Activated naive CD4-positive, alpha-beta T cell treated with anti-CD3 and anti-CD28 coated beads for 36 hours (primary cell): ENCODE measurements around the gene CLEC10A. TPM values are rescaled to one million over a fixed set of nuclear protein-coding genes. Genes with fewer than 3 reads are reported as not detected.

Experiments
- CTCF ChIA-PET: fragments of 350-600 bp; sonication (Branson Sonifier 250); formaldehyde crosslinking; loops from one replicate; lab custom pipeline; 2021; ENCODE audit warnings: antibody characterized with exemption; lab: Charles Lee
- DNase-seq: peaks from one replicate; pipeline ENCODE4 v3.0.0-alpha.2; 2020
- H3K27ac Mint-ChIP-seq: one replicate; pipeline ENCODE4 v1.8.0; 2021; ENCODE audit warnings: mild to moderate bottlenecking, mixed read lengths
- H3K27me3 Mint-ChIP-seq: one replicate; pipeline ENCODE4 v1.8.0; 2021; ENCODE audit warnings: low read depth, mixed read lengths
- H3K36me3 Mint-ChIP-seq: one replicate; pipeline ENCODE4 v1.8.0; 2021; ENCODE audit warnings: low read depth, mixed read lengths
- H3K4me1 Mint-ChIP-seq: one replicate; pipeline ENCODE4 v1.8.0; 2021; ENCODE audit warnings: low read depth, mixed read lengths
- H3K4me3 Mint-ChIP-seq: one replicate; pipeline ENCODE4 v1.8.0; 2021; ENCODE audit warnings: mild to moderate bottlenecking, moderate library complexity, mixed read lengths
- H3K9me3 Mint-ChIP-seq: one replicate; pipeline ENCODE4 v1.8.0; 2021; ENCODE audit warnings: mixed read lengths
- intact Hi-C: fragments of 100-400 bp; cut with micrococcal nuclease; formaldehyde crosslinking; loops from one replicate; pipeline ENCODE4 v1.15.1; 2023
- total RNA-seq, 2 experiments: library from RNA; stranded (reverse); gene quantifications; one replicate each; pipeline ENCODE4 v1.2.3, GENCODE V29; 2021

CLEC10A gene
- total RNA-seq, 2 experiments from 2014 or later = not detected

GRCh38 chr17:7026471-7027115 lies 53.5 kb downstream of the CLEC10A start:
- Mint-ChIP-seq H3K9me3 (peaks cover 4% of the 10 kb centered on the region), H3K4me3 (no peak overlapping the region), H3K4me1 (peaks cover 42% of the 10 kb centered on the region), H3K27ac (no peak overlapping the region), H3K36me3 (peaks cover 4% of the 10 kb centered on the region), H3K27me3 (peaks cover 4% of the 10 kb centered on the region)
- CTCF ChIA-PET = interaction anchor here (1.2 kb wide), 1 partner anchor 116 kb away, joined by 6 read pairs; no protein-coding TSS in a partner anchor
- intact Hi-C loops = no loop called here
- no peak for DNase-seq

GRCh38 chr17:7025245-7025644 lies 54.8 kb downstream of the CLEC10A start:
- Mint-ChIP-seq H3K36me3 (peaks cover 2% of the 10 kb centered on the region), H3K4me1 (peaks cover 35% of the 10 kb centered on the region)

More at GRCh38 chr17:7025245-7025644, 54.8 kb downstream of the CLEC10A start:
- Mint-ChIP-seq H3K4me3 (no peak overlapping the region), H3K27ac (no peak overlapping the region), H3K27me3 (peaks cover 4% of the 10 kb centered on the region), H3K9me3 (peaks cover 2% of the 10 kb centered on the region)
- intact Hi-C loops = no loop called here
- DNase-seq = no peak
- CTCF ChIA-PET = interaction anchor here (0.6 to 5.0 kb wide), 5 partner anchors 12 to 115 kb away, joined by 3 to 37 read pairs (median 5); partner anchors contain the start of gene SLC16A13

Other genes starting within 250 kb of the CLEC10A start
- gene TEKT1, start 248.5 kb downstream of the CLEC10A start, total RNA-seq = not detected
- not detected for gene ALOX12, start 84.2 kb downstream of the CLEC10A start, total RNA-seq
- 100 to 1,000 TPM; 120 to 130 TPM for gene RNASEK, start 67.6 kb downstream of the CLEC10A start, total RNA-seq
- gene BCL6B, start 57.2 kb downstream of the CLEC10A start, total RNA-seq = under 1 TPM; 0.62 to 0.74 TPM
- 1 to 10 TPM; 4.1 to 5.3 TPM for gene SLC16A13, start 44.2 kb downstream of the CLEC10A start, total RNA-seq
- gene SLC16A11, start 36.2 kb downstream of the CLEC10A start, total RNA-seq = under 1 TPM; 0.30 to 0.64 TPM
- gene ASGR2, start 34.6 kb upstream of the CLEC10A start, total RNA-seq = not detected
- gene ASGR1, start 99.1 kb upstream of the CLEC10A start, total RNA-seq = 1 to 10 TPM in 1 of 2 experiments, under 1 TPM in 1; 0.64 to 1.5 TPM
- gene DLG4, start 139.6 kb upstream of the CLEC10A start, total RNA-seq = 10 to 100 TPM; 13.6 to 13.8 TPM
- 100 to 1,000 TPM; 263 to 267 TPM for gene ACADVL, start 139.7 kb upstream of the CLEC10A start, total RNA-seq
- gene DVL2, start 154.3 kb upstream of the CLEC10A start, total RNA-seq = 10 to 100 TPM; 26.7 to 29.4 TPM
- gene PHF23, start 159.2 kb upstream of the CLEC10A start, total RNA-seq = 10 to 100 TPM in 1 of 2 experiments, 1 to 10 TPM in 1; 8.4 to 10.0 TPM
- 100 to 1,000 TPM; 137 to 152 TPM for gene GABARAP, start 162.2 kb upstream of the CLEC10A start, total RNA-seq
- gene CTDNEP1, start 171.5 kb upstream of the CLEC10A start, total RNA-seq = 100 to 1,000 TPM; 147 to 152 TPM
- 10 to 100 TPM; 52.4 to 53.5 TPM for gene ELP5, start 172.0 kb upstream of the CLEC10A start, total RNA-seq
- gene CLDN7, start 182.2 kb upstream of the CLEC10A start, total RNA-seq = under 1 TPM in 1 of 2 experiments, not detected in 1; 0.40 TPM
- under 1 TPM; 0.19 to 0.37 TPM for gene SLC2A4, start 201.5 kb upstream of the CLEC10A start, total RNA-seq
- gene YBX2, start 214.4 kb upstream of the CLEC10A start, total RNA-seq = under 1 TPM; 0.45 to 0.52 TPM
- 100 to 1,000 TPM; 757 to 792 TPM for gene EIF5A, start 227.4 kb upstream of the CLEC10A start, total RNA-seq
- gene GPS2, start 235.1 kb upstream of the CLEC10A start, total RNA-seq = 10 to 100 TPM; 28.2 to 32.2 TPM
- 10 to 100 TPM; 21.9 to 22.5 TPM for gene NEURL4, start 249.1 kb upstream of the CLEC10A start, total RNA-seq